Measurements from ENCODE around the gene RBM5.

Gene RBM5

GRCh38 chr3:50162034-50162883 is 73.5 kb downstream of the RBM5 start:
- DNase-seq (ENCODE audit: low read depth), result no peak

GRCh38 chr3:50163572-50164455 is 75.1 kb downstream of the RBM5 start:
- no peak for DNase-seq (ENCODE audit: low read depth)

GRCh38 chr3:50164481-50164880 is 75.8 kb downstream of the RBM5 start:
- DNase-seq (ENCODE audit: low read depth), result no peak

GRCh38 chr3:50164984-50165909 is 76.5 kb downstream of the RBM5 start:
- no peak for DNase-seq (ENCODE audit: low read depth)

- DNase-seq (ENCODE audit: low read depth), result no peak
Measured at GRCh38 chr3:50165910-50166538, 77.3 kb downstream of the RBM5 start.

GRCh38 chr3:50166620-50167019 is 77.9 kb downstream of the RBM5 start:
- no peak for DNase-seq (ENCODE audit: low read depth)

- DNase-seq (ENCODE audit: low read depth), result no peak
Measured at GRCh38 chr3:50167069-50167840, 78.5 kb downstream of the RBM5 start.

GRCh38 chr3:50167841-50168209 is 79.1 kb downstream of the RBM5 start:
- DNase-seq (ENCODE audit: low read depth), result no peak

GRCh38 chr3:50168388-50168787 is 79.7 kb downstream of the RBM5 start:
- no peak for DNase-seq (ENCODE audit: low read depth)
